GM10266 (cell line): ENCODE data around the gene CORO1C.
"Not testable (repeated sequence)": the region's sequence is repeated elsewhere in the genome, so short reads cannot be mapped to it uniquely, and the experiment has no call there.

ENCODE experiments used
- DNase-seq: peaks from one replicate; pipeline ENCODE4 v3.0.0; 2012; ENCODE audit errors: extremely low spot score
- CTCF ChIP-seq: IDR thresholded peaks from 2 replicates; pipeline ENCODE4 v1.5.1; 2012; ENCODE audit warnings: mild to moderate bottlenecking, low read depth; ENCODE audit not compliant: control insufficient read depth, insufficient read depth; ENCODE audit errors: missing control alignments

The CORO1C gene

GRCh38 chr12:108752387-108752786 lies 21.1 kb upstream of the CORO1C start:
- no peak for DNase-seq
- no peak for TF ChIP-seq CTCF

- no peak for TF ChIP-seq CTCF
- no peak for DNase-seq
Observed at GRCh38 chr12:108751821-108752220, 20.5 kb upstream of the CORO1C start.

GRCh38 chr12:108751003-108751402 lies 19.7 kb upstream of the CORO1C start:
- DNase-seq = not testable (repeated sequence)

GRCh38 chr12:108750526-108750925 lies 19.2 kb upstream of the CORO1C start:
- no peak for TF ChIP-seq CTCF
- DNase-seq = no peak

GRCh38 chr12:108747563-108747962 lies 16.2 kb upstream of the CORO1C start:
- no peak for TF ChIP-seq CTCF
- DNase-seq = no peak

GRCh38 chr12:108745641-108746040 lies 14.3 kb upstream of the CORO1C start:
- no peak for DNase-seq
- no peak for TF ChIP-seq CTCF

- TF ChIP-seq CTCF = no peak
- DNase-seq = no peak
Observed at GRCh38 chr12:108744021-108744897, 12.9 kb upstream of the CORO1C start.

GRCh38 chr12:108738170-108738569 lies 6.9 kb upstream of the CORO1C start:
- TF ChIP-seq CTCF = no peak
- DNase-seq = no peak
